ENCODE data around the gene IMPDH2.

The IMPDH2 gene

GRCh38 chr3:48979451-48979850, 49.7 kb downstream of the IMPDH2 start:
- DNase-seq: no peak

All from C1 segment of cervical spinal cord (tissue), 14 donors.